SK-N-SH treated with all-trans-retinoic acid at 6 μM for 48 hours (cell line): ENCODE data around the gene ZBED4.
"Not testable (repeated sequence)": the region's sequence is repeated elsewhere in the genome, so short reads cannot be mapped to it uniquely, and the experiment has no call there.

ENCODE experiments used
- ATAC-seq: fragments of 200-7000 bp; cut with Tn5 transposase; 3 replicates; pipeline ENCODE4 v1.9.1; 2020; ENCODE audit warnings: mild to moderate bottlenecking, moderate library complexity
- ARNTL ChIP-seq: fragments of 450-650 bp; formaldehyde crosslinking; IDR thresholded peaks from 2 replicates; pipeline ENCODE4 v1.5.0; 2020; ENCODE audit warnings: low read depth, mild to moderate bottlenecking, moderate library complexity, borderline replicate concordance
- BACH2 ChIP-seq: fragments of 250-450 bp; sonication (Bioruptor Pico); IDR thresholded peaks from 2 replicates; pipeline ENCODE4 v1.9.0; 2021; ENCODE audit warnings: mild to moderate bottlenecking, borderline replicate concordance
- CSDC2 ChIP-seq: fragments of 250-450 bp; sonication (Bioruptor Pico); IDR thresholded peaks from 2 replicates; pipeline ENCODE4 v1.5.0; 2020; ENCODE audit warnings: mild to moderate bottlenecking, moderate library complexity
- ESRRG ChIP-seq: fragments of 250-450 bp; sonication (Bioruptor Pico); IDR thresholded peaks from 2 replicates; pipeline ENCODE4 v1.6.1; 2021; ENCODE audit warnings: mild to moderate bottlenecking
- GLIS3 ChIP-seq: fragments of 250-450 bp; sonication (Bioruptor Pico); IDR thresholded peaks from 2 replicates; pipeline ENCODE4 v1.5.0; 2020; ENCODE audit warnings: mild to moderate bottlenecking, moderate library complexity
- ISL1 ChIP-seq: fragments of 250-450 bp; sonication (Bioruptor Pico); IDR thresholded peaks from 2 replicates; pipeline ENCODE4 v2.1.2; 2022; ENCODE audit warnings: mild to moderate bottlenecking, moderate library complexity
- OSR1 ChIP-seq: fragments of 250-450 bp; sonication (Bioruptor Pico); IDR thresholded peaks from 2 replicates; pipeline ENCODE4 v1.8.0; 2022; ENCODE audit warnings: moderate library complexity, mild to moderate bottlenecking, inconsistent platforms
- PPARA ChIP-seq: fragments of 250-450 bp; sonication (Bioruptor Pico); IDR thresholded peaks from 2 replicates; pipeline ENCODE4 v1.5.0; 2020; ENCODE audit warnings: mild to moderate bottlenecking, borderline replicate concordance
- SNAI2 ChIP-seq: fragments of 250-450 bp; sonication (Bioruptor Pico); IDR thresholded peaks from 2 replicates; pipeline ENCODE4 v1.5.0; 2020; ENCODE audit warnings: mild to moderate bottlenecking, moderate library complexity
- TCF4 ChIP-seq: fragments of 250-450 bp; sonication (Bioruptor Pico); IDR thresholded peaks from 2 replicates; pipeline ENCODE4 v1.8.0; 2021; ENCODE audit warnings: mild to moderate bottlenecking, moderate library complexity, borderline replicate concordance
- TOX ChIP-seq: fragments of 250-450 bp; sonication (Bioruptor Pico); IDR thresholded peaks from 2 replicates; pipeline ENCODE4 v1.8.0; 2021; ENCODE audit warnings: mild to moderate bottlenecking, moderate library complexity, borderline replicate concordance
- ZC3H10 ChIP-seq: fragments of 250-450 bp; sonication (Bioruptor Pico); IDR thresholded peaks from 2 replicates; pipeline ENCODE4 v1.5.1; 2021; ENCODE audit warnings: mild to moderate bottlenecking, moderate library complexity
- ZFP3 ChIP-seq: fragments of 250-450 bp; sonication (Bioruptor Pico); IDR thresholded peaks from 2 replicates; pipeline ENCODE4 v1.5.0; 2020; ENCODE audit warnings: mild to moderate bottlenecking, moderate library complexity
- ZFP30 ChIP-seq: fragments of 450-650 bp; formaldehyde crosslinking; IDR thresholded peaks from 2 replicates; pipeline ENCODE4 v1.5.0; 2022; ENCODE audit warnings: mild to moderate bottlenecking, moderate library complexity
- ZNF565 ChIP-seq: fragments of 450-650 bp; formaldehyde crosslinking; conservative IDR thresholded peaks from 2 replicates; pipeline ENCODE4 v1.5.0; 2020; ENCODE audit warnings: low read depth, mild to moderate bottlenecking, moderate library complexity
- ZNF70 ChIP-seq: fragments of 450-650 bp; formaldehyde crosslinking; IDR thresholded peaks from 2 replicates; pipeline ENCODE4 v1.5.0; 2020; ENCODE audit warnings: mild to moderate bottlenecking, moderate library complexity
- TF ChIP-seq, protein P1 (sequence below): fragments of 250-450 bp; sonication (Bioruptor Pico); IDR thresholded peaks from 2 replicates; pipeline ENCODE4 v1.8.0; 2020; ENCODE audit warnings: mild to moderate bottlenecking, moderate library complexity, borderline replicate concordance
- TF ChIP-seq, protein P2 (sequence below): fragments of 250-450 bp; sonication (Bioruptor Pico); IDR thresholded peaks from 2 replicates; pipeline ENCODE4 v1.5.0; 2020; ENCODE audit warnings: mild to moderate bottlenecking, moderate library complexity
- TF ChIP-seq, protein P3 (sequence below): fragments of 250-450 bp; sonication (Bioruptor Pico); IDR thresholded peaks from 2 replicates; pipeline ENCODE4 v1.5.1; 2020; ENCODE audit warnings: low read depth, mild to moderate bottlenecking, moderate library complexity
- TF ChIP-seq, protein P4 (sequence below): fragments of 250-450 bp; sonication (Bioruptor Pico); IDR thresholded peaks from 2 replicates; pipeline ENCODE4 v1.8.0; 2021; ENCODE audit warnings: low read depth, mild to moderate bottlenecking, moderate library complexity, borderline replicate concordance

ZBED4 gene

DNA sequence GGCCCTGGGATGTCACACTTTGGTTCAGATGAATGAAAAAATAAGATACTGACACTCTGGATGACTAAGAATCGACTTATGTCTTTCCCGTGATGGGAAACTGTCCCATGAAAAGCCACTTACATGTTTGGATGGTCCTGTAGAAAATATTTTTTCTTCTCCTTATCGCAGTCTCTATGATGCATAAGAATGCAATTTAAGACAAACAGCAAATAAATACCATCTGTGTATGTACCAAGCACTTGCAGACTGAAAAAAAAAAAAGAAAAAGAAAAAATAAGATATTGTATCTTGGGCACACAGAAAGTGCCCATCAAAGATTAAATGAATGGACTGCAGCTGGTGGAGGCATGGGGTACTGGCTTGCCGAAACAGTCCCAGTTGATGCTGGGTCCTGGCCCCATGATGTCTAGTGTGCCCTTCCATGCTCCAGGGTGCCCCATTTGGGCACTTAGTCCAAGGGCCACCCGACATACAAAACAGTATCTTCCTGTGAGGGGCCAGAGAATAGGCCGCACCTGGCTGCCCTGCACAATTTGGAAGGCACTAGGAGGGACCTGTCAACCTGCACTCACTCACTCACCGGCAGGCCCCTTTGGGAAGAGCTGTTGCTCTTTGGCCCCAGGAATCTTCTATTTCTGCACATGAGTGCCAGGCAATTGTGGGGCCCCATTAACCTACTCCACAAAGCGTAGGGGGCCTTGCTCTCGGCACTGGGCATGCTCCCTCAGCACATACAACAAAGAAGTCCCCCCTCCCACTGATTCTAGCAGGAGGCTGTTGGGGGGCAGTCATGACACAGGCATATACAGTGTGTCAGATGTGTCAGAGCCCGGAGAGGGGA, 2.5 kb upstream of the ZBED4 start:
- TF ChIP-seq ZFP30 (CRISPR knock-in tag) (no peak), ZNF565 (CRISPR knock-in tag) (no peak), ISL1 (CRISPR knock-in tag) (no peak), CSDC2 (CRISPR knock-in tag) (no peak), TCF4 (CRISPR knock-in tag) (no peak), ZFP3 (CRISPR knock-in tag) (no peak), OSR1 (CRISPR knock-in tag) (no peak)
- TF ChIP-seq, protein P1, sequence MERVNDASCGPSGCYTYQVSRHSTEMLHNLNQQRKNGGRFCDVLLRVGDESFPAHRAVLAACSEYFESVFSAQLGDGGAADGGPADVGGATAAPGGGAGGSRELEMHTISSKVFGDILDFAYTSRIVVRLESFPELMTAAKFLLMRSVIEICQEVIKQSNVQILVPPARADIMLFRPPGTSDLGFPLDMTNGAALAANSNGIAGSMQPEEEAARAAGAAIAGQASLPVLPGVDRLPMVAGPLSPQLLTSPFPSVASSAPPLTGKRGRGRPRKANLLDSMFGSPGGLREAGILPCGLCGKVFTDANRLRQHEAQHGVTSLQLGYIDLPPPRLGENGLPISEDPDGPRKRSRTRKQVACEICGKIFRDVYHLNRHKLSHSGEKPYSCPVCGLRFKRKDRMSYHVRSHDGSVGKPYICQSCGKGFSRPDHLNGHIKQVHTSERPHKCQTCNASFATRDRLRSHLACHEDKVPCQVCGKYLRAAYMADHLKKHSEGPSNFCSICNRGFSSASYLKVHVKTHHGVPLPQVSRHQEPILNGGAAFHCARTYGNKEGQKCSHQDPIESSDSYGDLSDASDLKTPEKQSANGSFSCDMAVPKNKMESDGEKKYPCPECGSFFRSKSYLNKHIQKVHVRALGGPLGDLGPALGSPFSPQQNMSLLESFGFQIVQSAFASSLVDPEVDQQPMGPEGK (CRISPR knock-in tag), result no peak
- TF ChIP-seq, protein P2, sequence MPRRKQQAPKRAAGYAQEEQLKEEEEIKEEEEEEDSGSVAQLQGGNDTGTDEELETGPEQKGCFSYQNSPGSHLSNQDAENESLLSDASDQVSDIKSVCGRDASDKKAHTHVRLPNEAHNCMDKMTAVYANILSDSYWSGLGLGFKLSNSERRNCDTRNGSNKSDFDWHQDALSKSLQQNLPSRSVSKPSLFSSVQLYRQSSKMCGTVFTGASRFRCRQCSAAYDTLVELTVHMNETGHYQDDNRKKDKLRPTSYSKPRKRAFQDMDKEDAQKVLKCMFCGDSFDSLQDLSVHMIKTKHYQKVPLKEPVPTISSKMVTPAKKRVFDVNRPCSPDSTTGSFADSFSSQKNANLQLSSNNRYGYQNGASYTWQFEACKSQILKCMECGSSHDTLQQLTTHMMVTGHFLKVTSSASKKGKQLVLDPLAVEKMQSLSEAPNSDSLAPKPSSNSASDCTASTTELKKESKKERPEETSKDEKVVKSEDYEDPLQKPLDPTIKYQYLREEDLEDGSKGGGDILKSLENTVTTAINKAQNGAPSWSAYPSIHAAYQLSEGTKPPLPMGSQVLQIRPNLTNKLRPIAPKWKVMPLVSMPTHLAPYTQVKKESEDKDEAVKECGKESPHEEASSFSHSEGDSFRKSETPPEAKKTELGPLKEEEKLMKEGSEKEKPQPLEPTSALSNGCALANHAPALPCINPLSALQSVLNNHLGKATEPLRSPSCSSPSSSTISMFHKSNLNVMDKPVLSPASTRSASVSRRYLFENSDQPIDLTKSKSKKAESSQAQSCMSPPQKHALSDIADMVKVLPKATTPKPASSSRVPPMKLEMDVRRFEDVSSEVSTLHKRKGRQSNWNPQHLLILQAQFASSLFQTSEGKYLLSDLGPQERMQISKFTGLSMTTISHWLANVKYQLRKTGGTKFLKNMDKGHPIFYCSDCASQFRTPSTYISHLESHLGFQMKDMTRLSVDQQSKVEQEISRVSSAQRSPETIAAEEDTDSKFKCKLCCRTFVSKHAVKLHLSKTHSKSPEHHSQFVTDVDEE (CRISPR knock-in tag), result no peak
- TF ChIP-seq, all 23 proteins: peak for 0
- ATAC-seq, result no peak

DNA sequence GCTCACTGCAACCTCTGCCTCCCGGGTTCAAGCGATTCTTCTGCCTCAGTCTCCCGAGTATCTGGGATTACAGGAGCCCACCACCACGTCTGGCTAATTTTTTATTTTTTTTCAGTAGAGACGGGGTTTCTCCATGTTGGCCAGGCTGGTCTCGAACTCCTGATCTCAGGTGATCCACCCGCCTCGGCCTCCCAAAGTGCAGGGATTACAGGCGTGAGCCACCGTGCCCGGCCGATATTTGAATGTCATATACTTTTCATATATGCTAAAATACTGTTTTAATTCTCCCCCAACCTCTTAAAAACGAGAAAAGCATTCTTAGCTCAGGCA, 1.1 kb upstream of the ZBED4 start:
- not testable (repeated sequence) for ATAC-seq

DNA sequence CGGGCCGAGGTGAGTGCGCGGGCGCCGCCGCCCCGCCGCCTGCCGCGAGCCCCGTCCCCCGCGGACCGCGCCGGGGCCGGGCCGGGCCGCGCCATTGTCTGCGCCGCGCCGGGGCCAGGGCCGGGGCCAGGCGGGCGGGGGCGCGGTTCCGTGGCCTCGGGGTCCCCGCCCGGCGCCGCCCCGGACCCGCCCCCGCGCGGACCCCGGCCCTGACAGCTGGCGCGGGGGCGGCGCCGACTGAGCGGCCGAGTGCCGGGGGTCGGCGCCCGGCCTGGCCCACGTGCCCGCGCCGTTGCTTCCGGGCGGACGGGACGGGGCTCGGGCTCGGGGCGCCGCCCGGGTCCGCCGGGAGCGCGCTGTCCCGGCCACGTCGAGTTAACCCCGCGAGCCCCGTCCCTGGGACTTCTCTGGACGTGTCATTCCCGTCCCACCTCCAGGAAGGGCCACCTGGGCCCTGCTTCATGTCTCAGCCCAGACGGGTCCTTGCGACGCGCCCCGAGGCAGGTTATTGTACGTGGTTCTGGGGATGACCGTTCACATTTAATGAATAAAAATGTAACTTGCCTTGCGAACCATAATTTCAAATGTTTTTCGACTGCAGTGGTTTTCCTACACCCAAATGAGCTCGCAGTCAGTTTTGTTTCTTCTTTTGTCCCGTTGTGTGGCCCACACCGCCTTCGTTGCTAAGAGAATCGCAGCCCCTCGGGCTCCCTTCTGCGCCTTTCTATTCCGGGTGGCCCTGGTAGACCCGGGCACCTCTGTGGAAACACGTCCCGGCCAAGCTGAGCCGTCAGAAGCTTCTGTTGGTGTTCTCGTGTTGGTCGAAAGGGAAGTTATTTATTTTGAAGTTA, 562 bp downstream of the ZBED4 start:
- TF ChIP-seq GLIS3 (CRISPR knock-in tag), result no peak
- TF ChIP-seq, protein P3, sequence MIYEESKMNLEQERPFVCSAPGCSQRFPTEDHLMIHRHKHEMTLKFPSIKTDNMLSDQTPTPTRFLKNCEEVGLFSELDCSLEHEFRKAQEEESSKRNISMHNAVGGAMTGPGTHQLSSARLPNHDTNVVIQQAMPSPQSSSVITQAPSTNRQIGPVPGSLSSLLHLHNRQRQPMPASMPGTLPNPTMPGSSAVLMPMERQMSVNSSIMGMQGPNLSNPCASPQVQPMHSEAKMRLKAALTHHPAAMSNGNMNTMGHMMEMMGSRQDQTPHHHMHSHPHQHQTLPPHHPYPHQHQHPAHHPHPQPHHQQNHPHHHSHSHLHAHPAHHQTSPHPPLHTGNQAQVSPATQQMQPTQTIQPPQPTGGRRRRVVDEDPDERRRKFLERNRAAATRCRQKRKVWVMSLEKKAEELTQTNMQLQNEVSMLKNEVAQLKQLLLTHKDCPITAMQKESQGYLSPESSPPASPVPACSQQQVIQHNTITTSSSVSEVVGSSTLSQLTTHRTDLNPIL, result no peak
- no peak for TF ChIP-seq TCF4 (CRISPR knock-in tag)
- TF ChIP-seq CSDC2 (CRISPR knock-in tag), result no peak
- no peak for TF ChIP-seq ZFP3 (CRISPR knock-in tag)
- TF ChIP-seq ISL1 (CRISPR knock-in tag), result no peak
- TF ChIP-seq, protein P4, sequence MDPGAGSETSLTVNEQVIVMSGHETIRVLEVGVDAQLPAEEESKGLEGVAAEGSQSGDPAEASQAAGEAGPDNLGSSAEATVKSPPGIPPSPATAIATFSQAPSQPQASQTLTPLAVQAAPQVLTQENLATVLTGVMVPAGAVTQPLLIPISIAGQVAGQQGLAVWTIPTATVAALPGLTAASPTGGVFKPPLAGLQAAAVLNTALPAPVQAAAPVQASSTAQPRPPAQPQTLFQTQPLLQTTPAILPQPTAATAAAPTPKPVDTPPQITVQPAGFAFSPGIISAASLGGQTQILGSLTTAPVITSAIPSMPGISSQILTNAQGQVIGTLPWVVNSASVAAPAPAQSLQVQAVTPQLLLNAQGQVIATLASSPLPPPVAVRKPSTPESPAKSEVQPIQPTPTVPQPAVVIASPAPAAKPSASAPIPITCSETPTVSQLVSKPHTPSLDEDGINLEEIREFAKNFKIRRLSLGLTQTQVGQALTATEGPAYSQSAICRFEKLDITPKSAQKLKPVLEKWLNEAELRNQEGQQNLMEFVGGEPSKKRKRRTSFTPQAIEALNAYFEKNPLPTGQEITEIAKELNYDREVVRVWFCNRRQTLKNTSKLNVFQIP, result no peak
- TF ChIP-seq, protein P2 (CRISPR knock-in tag), result no peak
- no peak for TF ChIP-seq ARNTL (CRISPR knock-in tag)
- no peak for TF ChIP-seq ESRRG
- TF ChIP-seq ZFP30 (CRISPR knock-in tag), result no peak
- no peak for TF ChIP-seq ZNF70 (CRISPR knock-in tag)
- no peak for TF ChIP-seq BACH2 (CRISPR knock-in tag)
- no peak for TF ChIP-seq SNAI2 (CRISPR knock-in tag)
- TF ChIP-seq TOX (CRISPR knock-in tag), result no peak
- TF ChIP-seq, protein P1 (CRISPR knock-in tag), result no peak
- no peak for TF ChIP-seq ZC3H10 (CRISPR knock-in tag)
- no peak for TF ChIP-seq OSR1 (CRISPR knock-in tag)
- TF ChIP-seq PPARA (CRISPR knock-in tag), result no peak
- peak; percentile 9; the same call in 2 of the 3 replicates for ATAC-seq
